ENCODE measurements around the gene N4BP3. TPM values are rescaled to one million over a fixed set of nuclear protein-coding genes. Genes with fewer than 3 reads are reported as not detected.

Gene N4BP3
- total RNA-seq, 1 donor from 2014 or later = 8.0 TPM

- no peak for DNase-seq
Measured at GRCh38 chr5:178103612-178104011, 9.7 kb upstream of the N4BP3 start.

DNA sequence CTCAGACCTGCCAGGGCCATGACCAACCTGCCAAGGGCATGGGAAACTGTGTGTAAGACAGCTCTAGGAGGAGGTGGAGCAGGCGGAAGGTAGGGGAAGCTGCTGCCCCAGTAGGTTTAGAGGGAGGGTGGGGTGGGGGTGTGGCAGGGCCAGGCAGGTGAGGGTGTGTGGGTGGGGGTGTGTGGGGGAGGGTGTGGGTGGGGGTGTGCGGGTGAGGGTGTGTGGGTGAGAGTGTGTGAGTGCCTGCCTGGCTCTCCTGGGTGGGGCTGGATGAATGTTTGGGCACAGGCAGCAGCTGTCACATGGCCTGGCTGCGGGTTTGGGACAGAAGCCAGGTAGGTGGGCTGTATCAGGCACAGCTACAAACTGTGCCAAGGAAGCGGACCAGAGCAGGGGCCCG lies 8.8 kb upstream of the N4BP3 start:
- no peak for DNase-seq

DNA sequence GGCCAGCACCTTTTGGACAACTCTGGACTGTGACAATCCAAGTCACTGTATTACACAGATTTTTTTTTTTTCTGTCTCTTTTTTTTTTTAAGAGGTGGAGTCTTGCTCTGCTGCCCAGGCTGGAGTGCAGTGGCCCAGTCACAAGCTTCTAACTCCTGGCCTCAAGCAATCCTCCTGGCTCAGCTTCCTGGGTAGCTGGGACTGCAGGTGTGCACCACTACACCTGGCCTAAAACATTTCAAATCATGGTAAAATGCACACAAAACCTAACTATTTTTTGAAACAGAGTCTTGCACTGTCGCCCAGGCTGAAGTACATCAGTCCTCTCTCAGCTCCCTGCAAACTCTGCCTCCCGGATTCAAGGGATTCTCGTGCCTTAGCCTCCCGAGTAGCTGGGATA lies 7.2 kb upstream of the N4BP3 start:
- DNase-seq = no peak

GRCh38 chr5:178106556-178107239 lies 6.6 kb upstream of the N4BP3 start:
- DNase-seq = no peak

GRCh38 chr5:178107756-178108310 lies 5.5 kb upstream of the N4BP3 start:
- no peak for DNase-seq

DNA sequence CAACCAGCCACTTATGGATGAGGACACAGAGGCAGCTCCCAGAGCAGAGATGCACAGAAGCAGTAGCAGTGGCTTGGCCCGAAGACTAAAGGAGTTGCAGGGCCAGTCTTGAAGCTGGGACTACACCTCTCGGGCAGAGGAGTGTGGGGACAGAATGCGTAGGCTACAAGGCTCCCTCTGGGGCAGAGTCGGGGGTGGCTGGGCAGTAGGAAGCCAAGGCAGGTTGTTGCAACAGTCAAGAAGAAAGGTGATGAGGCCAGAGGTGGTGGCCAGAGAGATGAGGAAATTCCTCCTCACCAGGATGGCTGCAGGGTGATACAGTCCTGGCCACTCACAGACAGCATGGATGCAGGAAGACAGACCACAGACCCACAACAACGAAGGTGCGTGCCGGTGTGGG lies 4.9 kb upstream of the N4BP3 start:
- DNase-seq = no peak

- DNase-seq = no peak
Measured at GRCh38 chr5:178108966-178109365, 4.4 kb upstream of the N4BP3 start.

GRCh38 chr5:178110511-178110910 lies 2.8 kb upstream of the N4BP3 start:
- DNase-seq = no peak

DNA sequence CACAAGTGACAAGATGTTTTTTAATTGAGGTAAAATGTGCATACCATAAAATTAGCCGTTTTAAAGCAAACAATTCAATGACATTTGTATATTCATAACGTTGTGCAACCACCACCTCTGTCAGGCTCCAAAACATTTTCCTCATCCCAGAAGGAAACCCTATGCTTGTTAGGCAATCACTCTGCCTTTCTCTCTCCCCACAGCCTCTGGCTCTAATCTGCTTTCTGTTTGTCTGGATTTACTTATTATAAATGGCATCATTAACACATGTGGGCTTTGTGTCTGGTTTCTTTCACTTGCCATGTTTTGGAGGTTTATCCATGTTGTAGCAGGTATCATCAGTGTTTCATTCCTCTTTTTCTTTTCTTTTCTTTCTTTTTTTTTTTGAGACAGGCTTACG lies 1.4 kb upstream of the N4BP3 start:
- DNase-seq = no peak

- DNase-seq = no peak
Measured at GRCh38 chr5:178112545-178112944, 787 bp upstream of the N4BP3 start.

DNA sequence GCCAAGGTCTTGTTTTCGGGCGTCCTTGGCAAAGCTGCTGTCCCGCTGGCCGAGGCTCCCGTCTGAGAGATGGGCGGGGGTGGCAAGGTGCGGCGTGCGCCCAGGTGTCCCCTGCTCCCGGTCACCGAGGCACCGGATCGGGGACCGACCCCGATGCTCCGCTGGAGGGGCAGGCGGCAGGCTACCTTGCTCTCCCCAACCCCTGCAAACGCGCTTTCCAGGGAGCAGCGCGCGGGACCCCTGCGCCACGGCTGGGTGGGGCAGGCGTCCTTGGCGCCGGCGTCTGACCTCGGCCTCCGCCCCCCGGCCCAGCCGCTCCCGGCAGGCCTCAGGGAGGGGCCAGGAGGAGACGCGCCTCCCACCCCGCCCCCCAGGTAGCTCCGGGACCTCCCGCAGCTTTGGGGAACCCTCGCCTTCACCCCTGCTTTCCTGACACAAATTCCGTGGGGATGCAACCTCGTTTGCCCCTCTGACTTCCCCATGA lies 551 bp downstream of the N4BP3 start:
- no peak for DNase-seq

GRCh38 chr5:178114325-178115135 lies 1.2 kb downstream of the N4BP3 start:
- DNase-seq = no peak

DNA sequence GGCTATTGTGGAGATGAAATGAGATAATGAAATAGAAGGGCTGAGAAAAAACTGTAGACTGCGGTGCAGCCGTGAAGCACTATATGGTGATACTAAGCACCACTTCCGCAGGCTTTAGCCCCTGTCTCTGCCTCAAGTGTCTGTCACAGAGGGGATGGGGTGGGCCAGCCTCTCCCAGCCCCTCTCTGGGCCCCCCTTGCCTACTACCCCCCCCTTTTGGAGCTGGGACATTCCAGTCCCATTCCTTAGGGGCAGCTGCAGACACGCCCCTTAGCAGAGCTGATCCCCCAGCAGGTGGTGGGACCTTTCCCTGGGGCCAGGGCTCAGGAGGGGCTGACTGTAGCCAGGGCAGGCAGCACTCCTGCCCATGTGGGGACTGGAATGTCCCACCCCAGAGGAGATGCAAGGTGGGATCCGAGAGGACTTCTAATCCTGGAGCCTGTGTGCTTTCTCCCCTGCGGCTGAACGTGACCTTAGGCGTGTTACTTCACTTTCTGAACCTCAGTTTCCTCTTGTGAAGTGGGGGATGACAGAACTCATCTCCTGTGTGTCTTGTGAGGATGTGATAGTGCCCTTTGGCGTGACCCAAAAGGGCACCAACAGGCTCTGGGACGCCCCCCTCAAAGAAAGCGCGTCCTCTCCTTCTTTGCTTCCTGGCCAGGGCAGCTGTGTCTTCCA lies 1.9 kb downstream of the N4BP3 start:
- DNase-seq = no peak

DNA sequence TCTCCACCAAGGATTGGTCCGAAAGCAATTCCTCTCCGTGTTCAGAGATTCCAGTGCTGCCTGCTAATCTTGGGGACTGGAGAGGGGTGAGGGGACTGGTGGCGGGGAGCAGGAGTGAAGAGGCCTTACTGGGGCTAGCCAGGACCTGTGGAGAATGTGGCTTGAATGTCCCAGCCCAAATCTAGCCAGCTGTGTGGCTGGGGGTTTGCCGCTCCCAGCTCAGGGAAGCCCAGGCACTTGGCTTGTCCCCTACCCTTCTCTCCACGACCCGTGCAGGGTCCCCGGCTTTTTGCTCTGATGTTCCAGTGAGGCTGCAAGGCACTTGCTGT lies 2.4 kb downstream of the N4BP3 start:
- DNase-seq = no peak

GRCh38 chr5:178116143-178116885 lies 3.0 kb downstream of the N4BP3 start:
- DNase-seq = no peak

DNA sequence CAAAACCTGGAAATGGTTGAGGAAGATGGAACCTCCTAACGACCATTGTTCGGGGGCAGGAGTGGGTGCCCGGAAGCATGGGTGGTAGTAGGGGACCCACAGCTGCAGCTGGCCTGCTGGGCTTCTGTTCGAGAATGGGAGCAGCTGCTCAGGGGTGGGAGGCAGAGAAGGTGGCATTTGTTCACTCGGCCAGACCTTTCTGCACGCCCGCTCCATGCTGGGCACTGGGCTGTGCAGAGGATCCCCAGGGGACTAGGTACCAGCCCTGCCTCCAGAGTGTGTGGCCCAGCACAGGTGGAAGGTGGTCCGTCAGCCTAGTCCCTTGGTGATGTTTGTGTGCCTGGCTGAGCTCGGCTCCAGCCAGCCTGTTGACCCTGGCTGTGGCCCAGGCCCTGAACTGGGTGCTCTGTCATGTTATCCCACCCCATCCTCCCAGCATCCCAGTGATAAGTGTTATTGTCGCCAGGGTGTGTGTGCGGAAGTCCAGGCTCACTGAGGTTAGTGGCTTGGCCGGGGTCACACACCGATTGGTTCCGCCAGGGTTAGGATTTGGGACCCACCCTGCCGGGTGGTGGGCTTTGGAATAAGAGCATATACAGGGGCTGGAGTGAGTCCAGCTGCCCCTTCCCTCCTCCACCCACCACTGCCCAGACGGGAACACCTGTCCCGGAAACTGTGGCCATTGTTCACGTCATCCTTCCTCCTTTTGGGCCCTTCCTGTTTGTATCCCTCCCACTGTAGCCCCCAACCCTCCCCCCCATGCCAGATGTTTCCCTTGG lies 4.8 kb downstream of the N4BP3 start:
- no peak for DNase-seq

DNA sequence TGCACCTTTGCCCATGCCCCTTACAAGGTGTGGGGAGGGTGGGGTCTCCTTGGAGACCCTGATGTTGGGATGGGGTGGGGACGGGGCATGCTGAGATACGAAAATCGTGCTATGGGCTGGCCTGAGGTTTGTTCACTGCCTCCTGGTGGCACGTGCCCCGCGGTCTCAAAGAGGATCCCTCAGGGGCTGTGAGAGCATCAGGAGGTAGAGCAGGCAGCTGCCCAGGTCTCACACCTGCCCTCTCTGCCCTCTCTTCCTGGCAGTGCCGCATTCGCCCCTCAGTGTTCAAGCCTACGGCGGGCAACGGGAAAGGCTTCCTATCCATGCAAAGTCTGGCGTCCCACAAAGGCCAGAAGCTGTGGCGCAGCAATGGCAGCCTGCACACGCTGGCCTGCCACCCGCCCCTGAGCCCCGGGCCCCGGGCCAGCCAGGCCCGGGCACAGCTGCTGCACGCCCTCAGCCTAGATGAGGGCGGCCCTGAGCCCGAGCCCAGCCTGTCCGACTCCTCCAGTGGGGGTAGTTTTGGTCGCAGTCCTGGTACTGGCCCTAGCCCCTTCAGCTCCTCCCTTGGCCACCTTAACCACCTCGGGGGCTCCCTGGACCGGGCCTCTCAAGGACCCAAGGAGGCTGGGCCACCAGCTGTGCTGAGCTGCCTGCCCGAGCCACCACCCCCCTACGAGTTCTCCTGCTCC lies 6.7 kb downstream of the N4BP3 start:
- DNase-seq = no peak

DNA sequence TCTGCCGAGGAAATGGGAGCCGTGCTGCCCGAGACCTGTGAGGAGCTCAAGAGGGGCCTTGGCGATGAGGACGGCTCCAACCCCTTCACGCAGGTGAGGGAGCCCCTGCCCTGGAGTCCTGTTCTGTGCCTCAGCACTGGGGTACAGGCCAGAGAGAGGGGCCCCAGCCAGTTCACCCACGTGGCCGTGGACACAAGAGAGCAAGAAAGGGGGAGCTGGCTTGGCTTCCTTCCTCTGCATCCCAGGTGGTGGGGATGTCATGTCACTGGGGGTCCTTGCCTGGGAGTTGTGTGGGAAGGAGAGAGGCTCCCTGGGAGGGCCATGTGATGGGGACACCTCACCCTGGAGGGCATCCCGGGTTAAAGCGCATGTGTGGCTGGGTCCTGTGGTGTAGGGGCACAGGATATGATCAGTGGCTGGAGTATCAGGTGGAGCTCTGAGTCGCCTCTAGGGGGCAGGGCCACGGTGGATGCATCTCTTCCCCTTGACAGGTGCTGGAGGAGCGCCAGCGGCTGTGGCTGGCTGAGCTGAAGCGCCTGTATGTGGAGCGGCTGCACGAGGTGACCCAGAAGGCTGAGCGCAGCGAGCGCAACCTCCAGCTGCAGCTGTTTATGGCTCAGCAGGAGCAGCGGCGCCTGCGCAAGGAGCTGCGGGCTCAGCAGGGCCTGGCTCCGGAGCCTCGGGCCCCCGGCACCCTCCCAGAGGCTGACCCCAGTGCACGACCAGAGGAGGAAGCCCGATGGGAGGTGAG lies 7.5 kb downstream of the N4BP3 start:
- DNase-seq = peak; percentile 57

GRCh38 chr5:178121391-178122276 lies 8.3 kb downstream of the N4BP3 start:
- no peak for DNase-seq
